K562 (cell line): ENCODE results near the gene CAPRIN1. TPM values are rescaled to one million over a fixed set of nuclear protein-coding genes. Genes with fewer than 3 reads are reported as not detected.
A peak's percentile ranks its signal among the peaks of the same experiment; 100 is the strongest.

Source experiments
- ATF6 ChIP-seq: sonication (generic); formaldehyde crosslinking; IDR thresholded peaks from 2 replicates; pipeline ENCODE4 v1.4.0; 2020; ENCODE audit warnings: mild to moderate bottlenecking, missing genetic modification reagents
- E2F3 ChIP-seq: fragments of 250-450 bp; sonication (Bioruptor Pico); IDR thresholded peaks from 2 replicates; pipeline ENCODE4 v1.4.0; 2020; ENCODE audit warnings: mild to moderate bottlenecking
- ELF1 ChIP-seq: fragments of 200-800 bp; sonication (Bioruptor generic); IDR thresholded peaks from 2 replicates; pipeline ENCODE4 v1.6.1; 2016; ENCODE audit warnings: missing genetic modification characterization, missing compliant biosample characterization
- ESRRA ChIP-seq: fragments of 450-650 bp; IDR thresholded peaks from 2 replicates; pipeline ENCODE4 v1.6.1; 2014; ENCODE audit warnings: low read depth, mild to moderate bottlenecking, moderate library complexity, borderline replicate concordance
- KAT8 ChIP-seq: fragments of 450-650 bp; IDR thresholded peaks from 2 replicates; pipeline ENCODE4 v1.6.1; 2016; ENCODE audit warnings: low read depth, mild to moderate bottlenecking
- MAFG ChIP-seq: fragments of 450-650 bp; conservative IDR thresholded peaks from 2 replicates; pipeline ENCODE4 v1.6.1; 2016; ENCODE audit warnings: missing genetic modification characterization, missing compliant biosample characterization
- NFE2L1 ChIP-seq: fragments of 450-650 bp; IDR thresholded peaks from 2 replicates; pipeline ENCODE4 v1.6.1; 2016; ENCODE audit warnings: missing genetic modification characterization, low read depth, mild to moderate bottlenecking, missing compliant biosample characterization, moderate library complexity, borderline replicate concordance
- YY1 ChIP-seq, 3 experiments: IDR thresholded peaks; 2 replicates each; pipeline ENCODE4 v1.6.1; 2011; ENCODE audit warnings: low read length in 2 of 3, mild to moderate bottlenecking in 2 of 3, moderate library complexity in 2 of 3, borderline replicate concordance in 1 of 3, control low read depth in 1 of 3, low read depth in 1 of 3; ENCODE audit not compliant: insufficient read depth in 3 of 3, insufficient replicate concordance in 2 of 3, control insufficient read depth in 1 of 3, insufficient read length in 1 of 3; ENCODE audit errors: extremely low read depth in 1 of 3
- ZNF764 ChIP-seq: fragments of 250-450 bp; sonication (Bioruptor Pico); IDR thresholded peaks from 2 replicates; pipeline ENCODE4 v1.4.0; 2020; ENCODE audit warnings: low read depth, mild to moderate bottlenecking, moderate library complexity
- polyA plus RNA-seq, 8 experiments: library from polyadenylated mRNA; depleted of rRNA in 4 of 8; stranded (reverse) in 5 of 8; unstranded in 3 of 8; fragments of >200 nt; fragmentation: Nextera tagmentation in 2 of 8; fragmentation: Illumina TruSeq in 1 of 8; extraction: Ambion mirVana in 2 of 8; extraction: Trizol in 1 of 8; gene quantifications; 2 replicates each; pipeline versions ENCODE4 v1.2.1 to v1.2.3, GENCODE V29; 2011 to 2014; ENCODE audit warnings: inconsistent platforms in 1 of 8, missing spikeins in 1 of 8
- total RNA-seq, 7 experiments: library from RNA; depleted of rRNA in 6 of 7; stranded (reverse); fragments of >200 nt in 6 of 7; fragmentation: Illumina TruSeq in 2 of 7; extraction: Trizol in 2 of 7; gene quantifications; 2 replicates each; pipeline versions ENCODE4 v1.2.1 to v1.2.3, GENCODE V29; 2011 to 2021; ENCODE audit warnings: low replicate concordance in 1 of 7

CAPRIN1 gene
- total and polyA plus RNA-seq, 9 of the 15 experiments (the other 6 are each of a cell fraction or from before 2014, with no cell fraction given) = 49.6 to 271 (median 244) TPM

- TF ChIP-seq YY1 (IDR thresholded peaks at IDR 0.05; ENCODE audit: borderline replicate concordance in 1 of 3, control insufficient read depth in 1 of 3, extremely low read depth in 1 of 3, insufficient read depth in 3 of 3, insufficient read length in 1 of 3, insufficient replicate concordance in 2 of 3, low read depth in 1 of 3, low read length in 2 of 3) = peak in 1 of 3 experiments; percentile 55
- TF ChIP-seq ZNF764 (CRISPR knock-in tag) = no peak
- TF ChIP-seq KAT8 = 0 out of 2 replicates have a peak, but pooled peaks have one; percentile 10
- TF ChIP-seq ATF6 (CRISPR knock-in tag) = 0 out of 2 replicates have a peak, but pooled peaks have one; percentile 51
- no peak for TF ChIP-seq E2F3 (CRISPR knock-in tag)
- no peak for TF ChIP-seq NFE2L1
- TF ChIP-seq ESRRA = no peak
- peak; percentile 59 for TF ChIP-seq MAFG
- peak; percentile 7; the same call in 1 of the 2 replicates for TF ChIP-seq ELF1 (tag)
These were observed 54.5 kb downstream of the CAPRIN1 start (continued) for GRCh38 chr11:34105957-34106504.
